ENCODE results near the gene ITIH1.
"Not testable (repeated sequence)": the region's sequence is repeated elsewhere in the genome, so short reads cannot be mapped to it uniquely, and the experiment has no call there.

The ITIH1 gene

GRCh38 chr3:52775877-52776276 lies 1.5 kb upstream of the ITIH1 start:
- no peaks in the 10 kb centered on the region for H3K36me3 ChIP-seq
- no peak overlapping the region for H3K27ac ChIP-seq
- TF ChIP-seq CTCF (IDR thresholded peaks at IDR 0.05; ENCODE audit: low read depth, low read length): no peak
- no peak for DNase-seq
- H3K27me3 ChIP-seq (ENCODE audit: insufficient read depth, low read depth, severe bottlenecking): no peaks in the 10 kb centered on the region
- no peak overlapping the region for H3K4me3 ChIP-seq (ENCODE audit: low read depth, low read length)
- no peaks in the 10 kb centered on the region for H3K9me3 ChIP-seq (ENCODE audit: severe bottlenecking)

GRCh38 chr3:52776486-52776885 lies 913 bp upstream of the ITIH1 start:
- not testable (repeated sequence) for H3K4me3 ChIP-seq (ENCODE audit: low read depth, low read length); H3K27me3 ChIP-seq (ENCODE audit: insufficient read depth, low read depth, severe bottlenecking); H3K9me3 ChIP-seq (ENCODE audit: severe bottlenecking); H3K27ac ChIP-seq; H3K36me3 ChIP-seq; DNase-seq

- Histone ChIP-seq H3K4me3 (ENCODE audit: low read depth, low read length) (no peak overlapping the region), H3K9me3 (ENCODE audit: severe bottlenecking) (no peaks in the 10 kb centered on the region), H3K36me3 (no peaks in the 10 kb centered on the region), H3K27me3 (ENCODE audit: insufficient read depth, low read depth, severe bottlenecking) (no peaks in the 10 kb centered on the region), H3K27ac (no peak overlapping the region)
- DNase-seq: no peak
- TF ChIP-seq CTCF (IDR thresholded peaks at IDR 0.05; ENCODE audit: low read depth, low read length): no peak
Measured at GRCh38 chr3:52777959-52778805, 783 bp downstream of the ITIH1 start.

- Histone ChIP-seq H3K9me3 (ENCODE audit: severe bottlenecking) (no peaks in the 10 kb centered on the region), H3K27ac (no peak overlapping the region), H3K36me3 (no peaks in the 10 kb centered on the region), H3K4me3 (ENCODE audit: low read depth, low read length) (no peak overlapping the region), H3K27me3 (ENCODE audit: insufficient read depth, low read depth, severe bottlenecking) (no peaks in the 10 kb centered on the region)
- DNase-seq: no peak
- TF ChIP-seq CTCF (IDR thresholded peaks at IDR 0.05; ENCODE audit: low read depth, low read length): no peak
Measured at GRCh38 chr3:52779011-52779836, 1.8 kb downstream of the ITIH1 start.

GRCh38 chr3:52779837-52780585 lies 2.6 kb downstream of the ITIH1 start:
- Histone ChIP-seq H3K27me3 (ENCODE audit: insufficient read depth, low read depth, severe bottlenecking) (no peaks in the 10 kb centered on the region), H3K27ac (no peak overlapping the region), H3K36me3 (no peaks in the 10 kb centered on the region), H3K4me3 (ENCODE audit: low read depth, low read length) (no peak overlapping the region), H3K9me3 (ENCODE audit: severe bottlenecking) (no peaks in the 10 kb centered on the region)
- TF ChIP-seq CTCF (IDR thresholded peaks at IDR 0.05; ENCODE audit: low read depth, low read length): no peak
- no peak for DNase-seq

GRCh38 chr3:52781741-52782140 lies 4.3 kb downstream of the ITIH1 start:
- no peak overlapping the region for H3K27ac ChIP-seq
- no peaks in the 10 kb centered on the region for H3K27me3 ChIP-seq (ENCODE audit: insufficient read depth, low read depth, severe bottlenecking)
- no peak for TF ChIP-seq CTCF (IDR thresholded peaks at IDR 0.05; ENCODE audit: low read depth, low read length)
- DNase-seq: no peak
- no peaks in the 10 kb centered on the region for H3K9me3 ChIP-seq (ENCODE audit: severe bottlenecking)
- H3K36me3 ChIP-seq: no peaks in the 10 kb centered on the region
- no peak overlapping the region for H3K4me3 ChIP-seq (ENCODE audit: low read depth, low read length)
